ENCODE results near the gene DCUN1D4. TPM values are rescaled to one million over a fixed set of nuclear protein-coding genes. Genes with fewer than 3 reads are reported as not detected.

The DCUN1D4 gene
- total RNA-seq, 2 donors from 2014 or later = 23.0 to 49.1 TPM

- TF ChIP-seq POLR2A (IDR thresholded peaks at IDR 0.05) = no peak
- no peak for TF ChIP-seq CTCF (IDR thresholded peaks at IDR 0.05)
- intact Hi-C loops (cut with DNase I) = no loop called here
- H3K4me1 ChIP-seq (replicated peaks) = no peaks in the 10 kb centered on the region
Measured at GRCh38 chr4:51845055-51845426, 2.1 kb downstream of the DCUN1D4 start.

DNA sequence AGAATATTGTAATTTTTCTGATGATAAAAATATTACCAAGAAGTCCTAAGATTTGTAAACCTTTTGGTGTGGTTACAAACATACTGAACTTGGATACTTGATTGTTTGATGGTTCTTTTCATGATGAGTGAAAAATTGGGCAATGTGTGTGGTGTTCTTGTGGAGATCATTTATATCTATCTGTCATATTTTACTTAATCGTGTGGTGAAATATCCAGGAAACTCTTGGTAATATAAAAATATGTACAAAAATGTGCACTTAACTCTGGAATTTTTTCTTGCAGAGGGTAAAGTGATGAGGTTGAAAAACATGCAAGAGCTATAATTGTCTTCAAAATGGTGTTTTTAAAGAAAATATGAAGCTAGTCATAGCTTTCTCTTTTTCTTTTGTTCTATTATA is 2.8 kb downstream of the DCUN1D4 start:
- Histone ChIP-seq H3K4me1 (replicated peaks) (no peaks in the 10 kb centered on the region), H3K9me3 (no peaks in the 10 kb centered on the region), H3K4me3 (no peak overlapping the region), H3K27me3 (replicated peaks; ENCODE audit: insufficient read depth) (no peaks in the 10 kb centered on the region), H3K36me3 (no peaks in the 10 kb centered on the region), H3K27ac (no peak overlapping the region)
- 82% methylated on average over 1 of the region's 1 CpG for WGBS
- intact Hi-C loops (cut with DNase I) = no loop called here
- TF ChIP-seq POLR2A (IDR thresholded peaks at IDR 0.05) (no peak), POLR2AphosphoS5 (IDR thresholded peaks at IDR 0.05) (no peak), CTCF (IDR thresholded peaks at IDR 0.05) (no peak)
- DNase-seq (ENCODE audit: low spot score) = no peak

More at GRCh38 chr4:51845055-51845426, 2.1 kb downstream of the DCUN1D4 start:
- Histone ChIP-seq H3K4me3 (peak overlapping the region; percentile 89 to 94), H3K27ac (peak overlapping the region; percentile 89 to 93), H3K27me3 (replicated peaks; ENCODE audit: insufficient read depth) (no peaks in the 10 kb centered on the region), H3K36me3 (no peaks in the 10 kb centered on the region), H3K9me3 (no peaks in the 10 kb centered on the region)
- DNase-seq (ENCODE audit: low spot score) = no peak
- WGBS = 38% methylated on average over 6 of the region's 6 CpGs

DNA sequence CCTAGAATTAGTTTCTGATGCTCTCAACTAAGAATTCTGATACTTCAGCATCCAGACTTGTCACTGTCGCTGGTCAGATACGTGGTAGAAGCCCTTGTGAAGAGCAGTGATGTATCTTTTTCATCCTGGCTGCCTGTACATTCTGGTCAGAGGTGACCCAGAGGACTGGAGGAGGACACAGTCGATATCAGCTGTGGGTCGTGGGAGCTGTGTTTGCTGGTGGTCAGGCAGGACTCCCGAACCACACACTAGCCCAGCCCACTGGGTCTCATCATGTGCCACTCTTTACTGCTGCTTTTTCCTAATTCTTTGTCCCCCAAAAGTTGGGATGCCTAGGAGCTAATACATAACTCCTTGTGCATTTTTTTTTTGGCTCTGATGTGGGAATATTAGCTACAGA is 6.5 kb downstream of the DCUN1D4 start:
- no peaks in the 10 kb centered on the region for H3K4me1 ChIP-seq (replicated peaks)
- TF ChIP-seq POLR2AphosphoS5 (IDR thresholded peaks at IDR 0.05) = no peak
- H3K4me3 ChIP-seq = no peak overlapping the region
- H3K27me3 ChIP-seq (replicated peaks; ENCODE audit: insufficient read depth) = no peaks in the 10 kb centered on the region
- intact Hi-C loops (cut with DNase I) = no loop called here
- H3K27ac ChIP-seq = no peak overlapping the region
- H3K9me3 ChIP-seq = no peaks in the 10 kb centered on the region
- no peak for DNase-seq (ENCODE audit: low spot score)
- no peaks in the 10 kb centered on the region for H3K36me3 ChIP-seq
- 83% methylated on average over 5 of the region's 5 CpGs for WGBS

DNA sequence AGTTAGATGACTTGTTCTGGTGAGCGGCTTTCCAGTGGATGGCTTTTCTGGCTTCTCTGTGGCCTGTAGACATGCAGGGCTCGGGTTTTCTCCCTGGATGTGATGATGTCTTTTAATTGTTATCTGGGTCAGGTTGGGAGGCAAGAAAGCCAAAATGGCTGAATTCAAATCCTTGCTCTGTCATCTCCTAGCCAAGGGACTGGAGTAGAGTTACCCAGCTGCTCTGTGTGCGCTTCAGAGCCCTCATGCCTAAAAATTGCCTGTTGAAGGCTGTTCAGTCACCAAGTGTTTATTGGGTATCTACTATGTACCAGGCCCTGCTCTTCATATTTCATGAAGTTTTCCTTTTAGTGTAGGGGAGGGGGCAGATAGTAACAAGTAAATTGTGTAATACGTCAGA is 7.3 kb downstream of the DCUN1D4 start:
- DNase-seq (ENCODE audit: low spot score) = no peak
- WGBS = 95% methylated on average over 4 of the region's 4 CpGs
- no peak overlapping the region for H3K4me3 ChIP-seq
- no peaks in the 10 kb centered on the region for H3K27me3 ChIP-seq (replicated peaks; ENCODE audit: insufficient read depth)
- intact Hi-C loops (cut with DNase I) = no loop called here
- H3K27ac ChIP-seq = no peak overlapping the region
- H3K4me1 ChIP-seq (replicated peaks) = no peaks in the 10 kb centered on the region
- H3K36me3 ChIP-seq = no peaks in the 10 kb centered on the region
- no peaks in the 10 kb centered on the region for H3K9me3 ChIP-seq
- no peak for TF ChIP-seq POLR2A (IDR thresholded peaks at IDR 0.05)
- TF ChIP-seq CTCF (IDR thresholded peaks at IDR 0.05) = no peak
- no peak for TF ChIP-seq POLR2AphosphoS5 (IDR thresholded peaks at IDR 0.05)

DNA sequence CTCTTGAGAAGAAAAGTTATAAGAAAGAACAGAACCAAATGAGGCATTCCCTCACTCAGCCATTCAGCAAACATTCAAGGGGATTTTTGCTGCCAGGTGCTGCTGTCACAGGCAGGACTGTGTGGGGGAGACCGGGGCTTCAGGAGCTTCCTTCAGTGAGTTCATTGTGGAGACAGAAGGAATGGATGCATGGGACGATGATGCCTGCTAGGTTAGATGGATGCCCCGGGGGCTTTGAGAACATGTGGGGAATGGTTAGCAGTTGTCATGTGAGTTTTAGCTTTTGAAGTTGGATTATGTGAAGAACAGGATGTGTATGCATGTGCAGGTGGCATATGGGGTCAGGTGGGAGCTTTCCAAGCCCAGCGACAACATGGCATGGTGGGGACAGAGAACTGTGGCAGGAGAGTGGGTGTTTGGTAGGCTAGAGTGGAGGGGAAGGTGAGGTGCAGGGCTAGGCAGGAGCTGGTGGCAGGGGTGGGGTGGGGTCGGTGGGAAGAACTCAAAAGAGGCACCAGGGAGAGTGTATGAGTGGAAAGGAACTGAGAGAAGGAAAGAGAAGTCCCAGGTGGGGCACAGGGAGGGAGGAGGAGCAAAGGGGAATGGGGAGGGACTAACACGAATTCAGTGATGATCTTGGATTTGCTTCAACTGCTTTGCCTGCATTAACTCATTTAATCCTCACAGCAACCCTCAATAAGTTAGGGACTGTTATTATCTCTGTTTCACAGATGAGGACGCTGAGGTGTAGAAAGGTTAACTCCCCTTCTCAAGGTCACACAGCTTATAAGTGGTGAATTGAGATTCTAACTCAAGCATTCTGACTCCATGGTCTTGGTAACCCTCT is 8.4 kb downstream of the DCUN1D4 start:
- Histone ChIP-seq H3K27me3 (replicated peaks; ENCODE audit: insufficient read depth) (no peaks in the 10 kb centered on the region), H3K36me3 (no peaks in the 10 kb centered on the region), H3K4me1 (replicated peaks) (no peaks in the 10 kb centered on the region), H3K27ac (no peak overlapping the region), H3K4me3 (no peak overlapping the region), H3K9me3 (no peaks in the 10 kb centered on the region)
- WGBS = 67% methylated on average over 7 of the region's 7 CpGs
- no peak for TF ChIP-seq POLR2A (IDR thresholded peaks at IDR 0.05)
- TF ChIP-seq CTCF (IDR thresholded peaks at IDR 0.05) = no peak
- TF ChIP-seq POLR2AphosphoS5 (IDR thresholded peaks at IDR 0.05) = no peak
- intact Hi-C loops (cut with DNase I) = no loop called here
- no peak for DNase-seq (ENCODE audit: low spot score)
